ENCODE results near the gene MRGPRE.

The MRGPRE gene

GRCh38 chr11:3206922-3207204 is 25.4 kb downstream of the MRGPRE start:
- TF ChIP-seq REST (IDR thresholded peaks at IDR 0.05; ENCODE audit: insufficient read depth in 1 of 2, low read depth in 2 of 2, low read length in 2 of 2) (no peak), TAF1 (IDR thresholded peaks at IDR 0.05; ENCODE audit: borderline replicate concordance, insufficient read depth, low read length) (no peak), POLR2AphosphoS5 (IDR thresholded peaks at IDR 0.05; ENCODE audit: low read depth, low read length) (no peak), SIN3A (IDR thresholded peaks at IDR 0.05; ENCODE audit: borderline replicate concordance, insufficient read depth, low read length) (no peak), FOXP2 (optimal IDR thresholded peaks at IDR 0.05; ENCODE audit: borderline replicate concordance, extremely low read depth, extremely low read length, insufficient read depth) (no peak)

GRCh38 chr11:3206156-3206921 is 25.9 kb downstream of the MRGPRE start:
- TF ChIP-seq SIN3A (IDR thresholded peaks at IDR 0.05; ENCODE audit: borderline replicate concordance, insufficient read depth, low read length) (no peak), POLR2AphosphoS5 (IDR thresholded peaks at IDR 0.05; ENCODE audit: low read depth, low read length) (no peak)

GRCh38 chr11:3205261-3206155 is 26.7 kb downstream of the MRGPRE start:
- TF ChIP-seq POLR2AphosphoS5 (IDR thresholded peaks at IDR 0.05; ENCODE audit: low read depth, low read length) (no peak), REST (IDR thresholded peaks at IDR 0.05; ENCODE audit: insufficient read depth in 1 of 2, low read depth in 2 of 2, low read length in 2 of 2) (no peak), TAF1 (IDR thresholded peaks at IDR 0.05; ENCODE audit: borderline replicate concordance, insufficient read depth, low read length) (no peak), SIN3A (IDR thresholded peaks at IDR 0.05; ENCODE audit: borderline replicate concordance, insufficient read depth, low read length) (no peak), FOXP2 (optimal IDR thresholded peaks at IDR 0.05; ENCODE audit: borderline replicate concordance, extremely low read depth, extremely low read length, insufficient read depth) (no peak)

- no peak for TF ChIP-seq FOXP2 (optimal IDR thresholded peaks at IDR 0.05; ENCODE audit: borderline replicate concordance, extremely low read depth, extremely low read length, insufficient read depth)
- no peak for TF ChIP-seq POLR2AphosphoS5 (IDR thresholded peaks at IDR 0.05; ENCODE audit: low read depth, low read length)
- TF ChIP-seq REST (IDR thresholded peaks at IDR 0.05; ENCODE audit: insufficient read depth in 1 of 2, low read depth in 2 of 2, low read length in 2 of 2), result no peak
- no peak for TF ChIP-seq SIN3A (IDR thresholded peaks at IDR 0.05; ENCODE audit: borderline replicate concordance, insufficient read depth, low read length)
- TF ChIP-seq TAF1 (IDR thresholded peaks at IDR 0.05; ENCODE audit: borderline replicate concordance, insufficient read depth, low read length), result no peak
Measured at GRCh38 chr11:3204141-3205015, 27.8 kb downstream of the MRGPRE start.

All from PFSK-1 (cell line).